ENCODE data around the gene GPC3. TPM values are rescaled to one million over a fixed set of nuclear protein-coding genes. Genes with fewer than 3 reads are reported as not detected.

GPC3 gene
- total RNA-seq, 1 donor from 2014 or later, result not detected

DNA sequence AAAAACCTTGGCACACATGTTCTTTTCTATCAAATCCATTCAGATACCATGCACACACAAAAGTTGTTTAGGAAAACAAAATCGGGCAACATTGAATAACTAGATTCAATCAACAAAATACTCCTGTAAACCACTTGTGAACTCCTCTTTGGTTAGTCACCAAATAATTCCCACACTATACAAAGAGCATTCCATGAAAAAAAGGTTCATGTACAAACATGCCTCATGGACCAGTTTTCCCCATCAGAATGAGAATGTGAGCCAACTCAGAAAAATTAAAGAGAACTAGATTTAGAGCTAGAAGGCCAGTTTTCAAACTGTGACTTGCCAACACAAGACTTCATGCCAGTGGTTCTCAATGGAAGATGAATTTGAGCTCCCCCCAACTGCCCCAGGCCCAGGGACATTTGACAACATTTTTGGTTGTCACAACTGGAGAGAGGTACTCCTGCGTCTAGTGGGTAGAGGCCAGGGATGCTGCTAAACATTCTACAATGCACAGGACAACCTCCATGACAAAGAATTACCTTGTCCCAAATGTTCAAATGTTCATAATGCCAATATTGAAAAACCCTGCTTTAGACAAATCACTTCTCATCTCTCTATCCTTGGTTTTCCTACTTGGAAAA is 55.4 kb downstream of the GPC3 start:
- no peak for DNase-seq (ENCODE audit: low read depth in 2 of 2)

DNA sequence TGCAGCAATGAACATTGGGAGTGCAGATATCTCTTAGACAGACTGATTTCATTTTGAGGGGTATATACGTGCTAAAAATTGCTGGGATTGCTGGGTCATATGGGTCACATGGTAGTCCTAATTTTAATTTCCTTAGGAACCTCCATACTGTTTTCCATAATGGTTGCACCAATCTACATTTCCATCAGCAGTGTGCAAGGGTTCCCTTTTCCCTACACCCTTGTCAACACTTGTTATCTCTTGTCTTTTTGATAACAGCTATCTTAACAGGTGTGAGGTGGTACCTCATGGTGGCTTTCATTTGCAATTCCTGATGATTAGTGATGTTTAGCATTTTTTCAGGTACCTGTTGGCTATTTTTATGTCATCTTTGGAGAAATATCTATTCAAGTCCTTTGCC is 57.0 kb downstream of the GPC3 start:
- no peak for DNase-seq (ENCODE audit: low read depth in 2 of 2)

DNA sequence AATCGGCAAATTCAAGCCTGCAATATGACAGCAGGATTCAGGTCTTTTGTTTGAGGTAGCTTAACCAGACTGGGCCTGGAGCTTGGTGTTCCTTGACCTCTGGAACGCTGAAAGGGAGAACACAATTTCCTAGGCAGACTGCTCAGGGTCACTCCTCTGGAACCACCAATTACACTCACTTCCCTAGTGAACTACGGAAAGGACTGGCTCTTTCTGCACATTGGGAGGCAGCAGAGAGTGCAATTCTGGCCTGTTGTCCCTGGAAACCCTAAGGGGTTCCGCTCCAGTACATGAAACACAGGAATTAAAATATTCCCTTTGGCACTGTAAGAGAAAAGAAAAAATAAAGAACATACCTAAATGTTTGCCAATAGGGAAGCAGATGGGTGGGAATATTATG is 58.6 kb downstream of the GPC3 start:
- no peak for DNase-seq (ENCODE audit: low read depth in 2 of 2)

GRCh38 chrX:133926099-133926498 is 59.3 kb downstream of the GPC3 start:
- DNase-seq (ENCODE audit: low read depth in 2 of 2), result no peak

DNA sequence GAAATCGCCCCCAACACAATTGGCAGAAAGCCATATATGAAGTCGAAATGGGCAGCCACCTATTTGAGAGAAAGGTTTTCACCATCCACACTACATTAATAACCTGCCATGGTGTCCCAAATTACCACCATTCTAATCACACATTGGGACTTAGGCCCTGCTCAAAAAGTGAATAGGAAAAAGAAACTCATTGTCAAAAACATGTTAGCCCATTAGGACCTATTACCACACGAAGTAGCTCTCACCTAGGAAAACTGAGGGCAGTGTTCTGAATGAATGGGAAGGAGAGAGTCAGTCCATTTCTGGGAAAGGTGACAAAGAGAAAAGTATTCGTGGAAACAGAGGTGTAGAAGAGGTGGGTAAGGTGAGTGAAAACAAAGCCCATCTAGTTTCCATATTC is 60.8 kb downstream of the GPC3 start:
- no peak for DNase-seq (ENCODE audit: low read depth in 2 of 2)

DNA sequence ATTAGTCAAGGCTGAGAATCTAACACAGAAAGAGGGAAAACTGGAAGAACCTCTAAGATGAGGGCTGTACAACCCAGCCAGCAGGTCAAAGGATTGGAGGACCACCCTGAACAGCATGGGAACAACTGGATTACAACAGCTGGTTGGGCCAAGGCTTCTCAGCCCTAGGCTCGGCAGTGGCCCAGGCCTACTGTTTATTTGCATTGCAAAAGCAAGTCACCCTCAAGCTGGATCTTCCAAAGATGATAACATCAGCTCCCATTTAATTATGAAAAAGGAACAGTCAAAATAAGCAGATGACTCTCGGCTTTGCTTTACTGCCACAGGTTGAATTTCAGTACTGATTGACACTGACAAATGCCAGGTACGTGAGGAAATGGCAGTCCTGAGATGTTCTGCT is 61.8 kb downstream of the GPC3 start:
- DNase-seq (ENCODE audit: low read depth in 2 of 2), result no peak

- no peak for DNase-seq (ENCODE audit: low read depth in 2 of 2)
These were observed 62.3 kb downstream of the GPC3 start for GRCh38 chrX:133923113-133923512.

DNA sequence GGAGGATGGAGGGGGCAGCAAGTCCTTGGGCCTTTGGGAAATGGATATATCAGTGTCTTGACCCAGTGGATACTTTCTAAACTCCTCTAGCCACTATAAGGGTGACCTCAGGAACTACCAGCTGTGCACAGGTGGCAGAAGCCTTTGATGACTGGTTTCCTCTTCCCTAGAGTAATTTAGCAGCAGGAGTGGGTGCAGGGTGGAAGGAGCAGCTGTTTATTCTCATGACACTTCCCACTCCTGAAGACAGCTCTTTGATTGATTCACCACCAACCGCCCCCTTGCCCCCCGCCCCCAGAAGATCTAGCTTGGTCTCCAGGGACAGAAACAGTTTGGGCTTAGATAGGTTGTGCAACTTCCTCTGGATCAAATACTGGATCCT is 63.0 kb downstream of the GPC3 start:
- no peak for DNase-seq (ENCODE audit: low read depth in 2 of 2)

- DNase-seq (ENCODE audit: low read depth in 2 of 2), result peak; percentile 3 to 26
These were observed 63.5 kb downstream of the GPC3 start for GRCh38 chrX:133921764-133922389.

GRCh38 chrX:133921086-133921485 is 64.3 kb downstream of the GPC3 start:
- no peak for DNase-seq (ENCODE audit: low read depth in 2 of 2)

GRCh38 chrX:133918361-133918771 is 67.0 kb downstream of the GPC3 start:
- DNase-seq (ENCODE audit: low read depth in 2 of 2), result no peak

GRCh38 chrX:133916984-133917722 is 68.2 kb downstream of the GPC3 start:
- no peak for DNase-seq (ENCODE audit: low read depth in 2 of 2)

- no peak for DNase-seq (ENCODE audit: low read depth in 2 of 2)
These were observed 71.6 kb downstream of the GPC3 start for GRCh38 chrX:133913658-133914388.

DNA sequence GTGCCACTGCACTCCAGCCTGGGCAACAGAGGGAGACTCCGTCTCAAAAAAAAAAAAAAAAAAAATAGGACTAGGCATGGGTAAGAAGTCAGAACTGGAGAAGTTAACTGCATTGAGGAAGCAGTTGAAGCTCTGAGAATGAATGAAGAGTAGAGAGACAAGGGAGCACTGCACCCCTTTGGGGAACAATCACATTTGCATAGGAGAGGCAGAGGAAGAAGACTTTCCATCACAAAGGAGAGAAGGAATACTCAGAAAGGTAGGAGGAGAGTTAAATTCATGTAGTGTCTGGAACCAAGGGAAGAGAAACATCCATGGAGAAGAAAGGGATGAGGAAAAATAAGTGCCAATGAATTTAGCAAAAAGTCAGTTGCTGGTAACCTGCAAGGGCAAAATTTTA is 72.4 kb downstream of the GPC3 start:
- DNase-seq (ENCODE audit: low read depth in 2 of 2), result no peak

- no peak for DNase-seq (ENCODE audit: low read depth in 2 of 2)
These were observed 73.4 kb downstream of the GPC3 start for GRCh38 chrX:133911825-133912495.

GRCh38 chrX:133910539-133910938 is 74.9 kb downstream of the GPC3 start:
- no peak for DNase-seq (ENCODE audit: low read depth in 2 of 2)

GRCh38 chrX:133909888-133910287 is 75.5 kb downstream of the GPC3 start:
- no peak for DNase-seq (ENCODE audit: low read depth in 2 of 2)

- no peak for DNase-seq (ENCODE audit: low read depth in 2 of 2)
These were observed 77.0 kb downstream of the GPC3 start for GRCh38 chrX:133908223-133908955.

GRCh38 chrX:133907606-133908005 is 77.8 kb downstream of the GPC3 start:
- DNase-seq (ENCODE audit: low read depth in 2 of 2), result no peak

- no peak for DNase-seq (ENCODE audit: low read depth in 2 of 2)
These were observed 80.1 kb downstream of the GPC3 start for GRCh38 chrX:133905305-133905704.

GRCh38 chrX:133897593-133898163 is 87.7 kb downstream of the GPC3 start:
- DNase-seq (ENCODE audit: low read depth in 2 of 2), result no peak

Measured in lung microvascular endothelial cell (primary cell).